Natural killer cell (primary cell): Measurements from ENCODE around the gene PCDH12. TPM values are rescaled to one million over a fixed set of nuclear protein-coding genes. Genes with fewer than 3 reads are reported as not detected.
A peak's percentile ranks its signal among the peaks of the same experiment; 100 is the strongest.

Source experiments
- ATAC-seq, 3 donors: fragments of 150-1000 bp in 2 of 3; fragments of 200-7000 bp in 1 of 3; cut with Tn5 transposase; 1 replicate in 1 of 3; 2 replicates in 2 of 3; pipeline ENCODE4 v1.10.0; 2021; ENCODE audit warnings: mild to moderate bottlenecking in 2 of 3, moderate library complexity in 2 of 3
- DNase-seq, 2 donors: peaks; one replicate each; pipeline versions ENCODE4 v3.0.0 to v3.0.0-alpha.2; 2013 to 2021; ENCODE audit warnings: mixed read lengths in 1 of 2
- H3K27ac ChIP-seq: one replicate; pipeline ENCODE4 v1.5.1; 2013; ENCODE audit warnings: mild to moderate bottlenecking, low read length
- H3K27me3 ChIP-seq: one replicate; pipeline ENCODE4 v1.6.1; 2013; ENCODE audit warnings: low read length; ENCODE audit not compliant: control insufficient read depth, insufficient read depth
- H3K36me3 ChIP-seq: one replicate; pipeline ENCODE4 v1.6.1; 2013; ENCODE audit warnings: low read length; ENCODE audit not compliant: control insufficient read depth, insufficient read depth
- H3K4me1 ChIP-seq: one replicate; pipeline ENCODE4 v1.6.1; 2013; ENCODE audit warnings: low read length; ENCODE audit not compliant: control insufficient read depth, insufficient read depth
- H3K4me3 ChIP-seq: one replicate; pipeline ENCODE4 v1.5.1; 2013; ENCODE audit warnings: low read length
- H3K9me3 ChIP-seq: one replicate; pipeline ENCODE4 v1.6.1; 2013; ENCODE audit warnings: low read length; ENCODE audit not compliant: control insufficient read depth, insufficient read depth
- H3K27ac Mint-ChIP-seq, 2 donors: one replicate each; pipeline ENCODE4 v1.8.0; 2022; ENCODE audit warnings: mild to moderate bottlenecking in 2 of 2, mixed read lengths in 2 of 2, moderate library complexity in 1 of 2
- H3K27me3 Mint-ChIP-seq, 2 donors: one replicate each; pipeline ENCODE4 v1.8.0; 2022; ENCODE audit warnings: low read depth in 2 of 2, mixed read lengths in 2 of 2
- H3K36me3 Mint-ChIP-seq: one replicate; pipeline ENCODE4 v1.8.0; 2022; ENCODE audit warnings: mixed read lengths
- H3K4me1 Mint-ChIP-seq, 2 donors: one replicate each; pipeline ENCODE4 v1.8.0; 2022; ENCODE audit warnings: mixed read lengths in 2 of 2
- H3K4me3 Mint-ChIP-seq: one replicate; pipeline ENCODE4 v1.8.0; 2022; ENCODE audit warnings: mild to moderate bottlenecking, moderate library complexity, mixed read lengths
- H3K9me3 Mint-ChIP-seq, 2 donors: one replicate each; pipeline ENCODE4 v1.8.0; 2022; ENCODE audit warnings: mixed read lengths in 2 of 2
- CTCF ChIP-seq: fragments of 200-600 bp; IDR thresholded peaks from one replicate; pipeline ENCODE4 v1.8.0; 2022; ENCODE audit warnings: antibody characterized with exemption
- WGBS: methylation state at CpG from one replicate; pipeline ENCODE4 v1.1.7; 2013; ENCODE audit warnings: missing lambda C conversion rate; ENCODE audit not compliant: insufficient coverage; 5-methylcytosine and 5-hydroxymethylcytosine counted together
- intact Hi-C: fragments of 100-400 bp; cut with micrococcal nuclease; formaldehyde crosslinking; loops from one replicate; pipeline ENCODE4 v1.14.2; 2022
- total RNA-seq, 4 donors: library from RNA; stranded (reverse); fragments of 120-200 nt in 1 of 4; gene quantifications; one replicate each; pipeline versions ENCODE4 v1.2.3 to v1.2.4, GENCODE V29; 2013 to 2022

The PCDH12 gene
- total RNA-seq, 3 donors from 2014 or later (not counting 1 experiment from before 2014, with no cell fraction given) = 0.05 TPM; not detected in 2

- no peaks in the 10 kb centered on the region for H3K9me3 ChIP-seq
- no peak overlapping the region for H3K27ac ChIP-seq
- Mint-ChIP-seq H3K4me1 (no peaks in the 10 kb centered on the region), H3K36me3 (no peaks in the 10 kb centered on the region), H3K9me3 (no peaks in the 10 kb centered on the region), H3K27ac (no peak overlapping the region), H3K27me3 (peaks cover 30 to 44% of the 10 kb centered on the region in 2 donors), H3K4me3 (no peak overlapping the region)
- no peak for DNase-seq
- no peak for TF ChIP-seq CTCF
- intact Hi-C loops = no loop called here
- peaks cover 15% of the 10 kb centered on the region for H3K4me1 ChIP-seq
- peaks cover 13% of the 10 kb centered on the region for H3K27me3 ChIP-seq
- 92% methylated on average over 6 of the region's 6 CpGs for WGBS
- H3K4me3 ChIP-seq = no peak overlapping the region
- H3K36me3 ChIP-seq = no peaks in the 10 kb centered on the region
- ATAC-seq = no peak
Measured at GRCh38 chr5:141915881-141916336, 42.1 kb downstream of the PCDH12 start.

GRCh38 chr5:141914797-141915196 lies 43.2 kb downstream of the PCDH12 start:
- H3K9me3 Mint-ChIP-seq = no peaks in the 10 kb centered on the region
- intact Hi-C loops = no loop called here
- Histone ChIP-seq H3K27ac (no peak overlapping the region), H3K27me3 (peaks cover 13% of the 10 kb centered on the region), H3K9me3 (no peaks in the 10 kb centered on the region), H3K36me3 (no peaks in the 10 kb centered on the region), H3K4me3 (no peak overlapping the region), H3K4me1 (peaks cover 15% of the 10 kb centered on the region)
- TF ChIP-seq CTCF = no peak
- H3K27ac Mint-ChIP-seq = no peak overlapping the region
- no peaks in the 10 kb centered on the region for H3K4me1 Mint-ChIP-seq
- H3K27me3 Mint-ChIP-seq = peaks cover 30 to 44% of the 10 kb centered on the region in 2 donors
- H3K4me3 Mint-ChIP-seq = peak overlapping the region; percentile 38
- WGBS = 95% methylated on average over 3 of the region's 3 CpGs
- DNase-seq (no peak), ATAC-seq (no peak)
- H3K36me3 Mint-ChIP-seq = no peaks in the 10 kb centered on the region

- no peak for TF ChIP-seq CTCF
- intact Hi-C loops = no loop called here
- Mint-ChIP-seq H3K4me1 (no peaks in the 10 kb centered on the region), H3K4me3 (peak overlapping the region; percentile 60), H3K36me3 (no peaks in the 10 kb centered on the region), H3K27me3 (peaks cover 26 to 44% of the 10 kb centered on the region in 2 donors), H3K9me3 (no peaks in the 10 kb centered on the region), H3K27ac (no peak overlapping the region)
- peak in 1 of 2 donors; percentile 43 for DNase-seq
- Histone ChIP-seq H3K4me1 (peaks cover 15% of the 10 kb centered on the region), H3K27ac (no peak overlapping the region), H3K9me3 (no peaks in the 10 kb centered on the region), H3K27me3 (peaks cover 13% of the 10 kb centered on the region), H3K36me3 (no peaks in the 10 kb centered on the region), H3K4me3 (no peak overlapping the region)
- peak; percentile 73 to 89 (median 78) for ATAC-seq
- 7% methylated on average over 40 of the region's 40 CpGs for WGBS
Measured at GRCh38 chr5:141914199-141914743, 43.7 kb downstream of the PCDH12 start.
